ENCODE results near the gene COMMD1. TPM values are rescaled to one million over a fixed set of nuclear protein-coding genes. Genes with fewer than 3 reads are reported as not detected.

COMMD1 gene
- total RNA-seq, 4 donors from 2014 or later, result 32.3 to 50.4 (median 44.2) TPM

DNA sequence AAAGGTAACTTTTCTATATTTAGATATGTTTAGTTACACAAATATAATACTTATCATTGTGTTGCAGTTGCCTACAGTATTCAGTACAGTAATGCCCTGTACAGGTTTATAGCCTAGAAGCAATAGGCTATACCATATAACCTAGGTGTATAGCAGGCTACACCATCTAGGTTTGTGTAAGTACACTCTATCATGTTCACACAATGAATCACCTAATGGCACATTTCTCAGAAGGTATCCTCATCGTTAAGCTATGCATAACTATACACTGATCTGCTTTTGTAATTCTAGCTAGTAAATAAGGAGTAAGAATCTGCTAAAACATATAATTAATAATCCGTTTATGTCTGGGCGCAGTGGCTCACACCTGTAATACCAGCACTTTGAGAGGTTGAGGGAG, 102.1 kb downstream of the COMMD1 start:
- Histone ChIP-seq H3K36me3 (no peaks in the 10 kb centered on the region), H3K4me1 (peaks cover 0 to 19% (median 3%) of the 10 kb centered on the region in 3 donors), H3K27me3 (no peaks in the 10 kb centered on the region), H3K9me3 (no peaks in the 10 kb centered on the region), H3K27ac (no peak overlapping the region), H3K4me3 (no peak overlapping the region)
- TF ChIP-seq POLR2AphosphoS5 (IDR thresholded peaks at IDR 0.05) (no peak), EP300 (IDR thresholded peaks at IDR 0.05) (no peak), CTCF (IDR thresholded peaks at IDR 0.05) (no peak), POLR2A (IDR thresholded peaks at IDR 0.05) (no peak)
- 89 to 93% methylated on average over 3 of the region's 3 CpGs for WGBS, 2 donors (ENCODE audit: low coverage in 1 of 2)
- no peak for ATAC-seq

GRCh38 chr2:62010632-62011256, 105.3 kb downstream of the COMMD1 start:
- TF ChIP-seq POLR2AphosphoS5 (IDR thresholded peaks at IDR 0.05) (no peak), EP300 (IDR thresholded peaks at IDR 0.05) (no peak), POLR2A (IDR thresholded peaks at IDR 0.05) (no peak), CTCF (IDR thresholded peaks at IDR 0.05) (no peak)
- WGBS, 2 donors (ENCODE audit: low coverage in 1 of 2), result 41 to 44% methylated on average over 3 of the region's 3 CpGs
- Histone ChIP-seq H3K36me3 (no peaks in the 10 kb centered on the region), H3K27me3 (no peaks in the 10 kb centered on the region), H3K4me1 (peaks cover 3 to 45% (median 9%) of the 10 kb centered on the region in 3 donors), H3K9me3 (no peaks in the 10 kb centered on the region), H3K27ac (peak overlapping the region in 1 of 4 donors; percentile 35), H3K4me3 (no peak overlapping the region)
- ATAC-seq, result no peak

GRCh38 chr2:62013641-62014040, 108.2 kb downstream of the COMMD1 start:
- H3K27me3 ChIP-seq, result no peaks in the 10 kb centered on the region
- no peak overlapping the region for H3K4me3 ChIP-seq
- H3K4me1 ChIP-seq, result peaks cover 3 to 40% (median 9%) of the 10 kb centered on the region in 3 donors
- no peaks in the 10 kb centered on the region for H3K9me3 ChIP-seq
- no peaks in the 10 kb centered on the region for H3K36me3 ChIP-seq
- ATAC-seq, result no peak
- no peak for TF ChIP-seq POLR2AphosphoS5 (IDR thresholded peaks at IDR 0.05)
- TF ChIP-seq EP300 (IDR thresholded peaks at IDR 0.05), result no peak
- TF ChIP-seq CTCF (IDR thresholded peaks at IDR 0.05), result no peak
- TF ChIP-seq POLR2A (IDR thresholded peaks at IDR 0.05), result no peak
- H3K27ac ChIP-seq, result peak overlapping the region in 3 of 4 donors; percentile 38 to 73 (median 71)

DNA sequence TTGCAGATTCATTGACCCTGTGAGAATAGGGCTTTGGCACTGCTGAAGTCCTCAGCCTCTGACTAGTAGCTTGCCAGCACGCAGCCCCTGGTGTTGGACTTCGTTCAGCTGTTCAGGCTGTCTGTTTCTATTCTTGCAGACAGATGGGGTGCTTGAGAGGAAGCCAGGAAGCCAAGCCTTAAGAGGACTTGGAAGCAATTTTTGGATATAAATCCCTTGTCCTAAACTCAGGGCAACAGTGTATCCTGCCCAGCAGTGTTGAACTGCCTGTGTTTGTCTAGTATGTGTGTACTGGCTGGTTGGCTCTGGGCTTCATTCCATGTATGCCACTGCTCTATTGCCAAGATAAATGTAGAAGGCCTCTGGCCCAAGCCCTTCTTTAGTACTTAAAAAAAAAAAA, 108.6 kb downstream of the COMMD1 start:
- peak; percentile 94 for ATAC-seq
- H3K9me3 ChIP-seq, result no peaks in the 10 kb centered on the region
- H3K27me3 ChIP-seq, result no peaks in the 10 kb centered on the region
- peaks cover 3 to 40% (median 9%) of the 10 kb centered on the region in 3 donors for H3K4me1 ChIP-seq
- no peak overlapping the region for H3K4me3 ChIP-seq
- H3K27ac ChIP-seq, result peak overlapping the region in 3 of 4 donors; percentile 38 to 73 (median 71)
- 0% methylated on average over 2 of the region's 2 CpGs for WGBS, 2 donors (ENCODE audit: low coverage in 1 of 2)
- TF ChIP-seq POLR2A (IDR thresholded peaks at IDR 0.05) (no peak), CTCF (IDR thresholded peaks at IDR 0.05) (peak in 3 of 4 experiments; percentile 30 to 50 (median 44)), POLR2AphosphoS5 (IDR thresholded peaks at IDR 0.05) (peak; percentile 81)
- H3K36me3 ChIP-seq, result no peaks in the 10 kb centered on the region

DNA sequence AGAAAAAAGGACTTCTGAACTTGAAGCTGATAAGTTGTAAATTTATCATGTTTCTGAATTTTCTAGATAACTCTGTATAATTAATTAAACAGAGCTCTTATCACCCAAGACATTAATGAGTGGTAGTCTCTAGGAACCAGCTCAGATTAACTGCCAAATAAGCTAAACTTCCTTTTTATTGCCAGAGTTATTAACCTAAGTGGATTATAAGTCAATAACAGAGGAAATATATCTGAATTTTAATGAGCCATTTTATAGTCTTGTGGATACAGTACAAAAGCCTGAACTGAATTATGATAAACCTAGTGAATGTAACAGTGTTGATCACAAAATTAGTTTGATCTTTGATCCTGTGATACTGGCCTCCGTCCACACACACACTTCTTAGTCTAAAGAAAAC, 111.5 kb downstream of the COMMD1 start:
- Histone ChIP-seq H3K9me3 (no peaks in the 10 kb centered on the region), H3K4me3 (no peak overlapping the region), H3K36me3 (no peaks in the 10 kb centered on the region), H3K27me3 (no peaks in the 10 kb centered on the region), H3K4me1 (peaks cover 0 to 36% (median 9%) of the 10 kb centered on the region in 3 donors), H3K27ac (no peak overlapping the region)
- TF ChIP-seq POLR2AphosphoS5 (IDR thresholded peaks at IDR 0.05) (no peak), CTCF (IDR thresholded peaks at IDR 0.05) (no peak), POLR2A (IDR thresholded peaks at IDR 0.05) (no peak), EP300 (IDR thresholded peaks at IDR 0.05) (no peak)
- WGBS, 2 donors (ENCODE audit: low coverage in 1 of 2), result 78 to 83% methylated on average over 1 of the region's 1 CpG
- no peak for ATAC-seq

All from gastroesophageal sphincter (tissue), 4 donors.